ENCODE measurements around the gene BUD31. TPM values are rescaled to one million over a fixed set of nuclear protein-coding genes. Genes with fewer than 3 reads are reported as not detected.
"Not testable (repeated sequence)": the region's sequence is repeated elsewhere in the genome, so short reads cannot be mapped to it uniquely, and the experiment has no call there.

The BUD31 gene
- total and polyA plus RNA-seq, 11 donors = 26.1 to 87.8 (median 47.4) TPM

DNA sequence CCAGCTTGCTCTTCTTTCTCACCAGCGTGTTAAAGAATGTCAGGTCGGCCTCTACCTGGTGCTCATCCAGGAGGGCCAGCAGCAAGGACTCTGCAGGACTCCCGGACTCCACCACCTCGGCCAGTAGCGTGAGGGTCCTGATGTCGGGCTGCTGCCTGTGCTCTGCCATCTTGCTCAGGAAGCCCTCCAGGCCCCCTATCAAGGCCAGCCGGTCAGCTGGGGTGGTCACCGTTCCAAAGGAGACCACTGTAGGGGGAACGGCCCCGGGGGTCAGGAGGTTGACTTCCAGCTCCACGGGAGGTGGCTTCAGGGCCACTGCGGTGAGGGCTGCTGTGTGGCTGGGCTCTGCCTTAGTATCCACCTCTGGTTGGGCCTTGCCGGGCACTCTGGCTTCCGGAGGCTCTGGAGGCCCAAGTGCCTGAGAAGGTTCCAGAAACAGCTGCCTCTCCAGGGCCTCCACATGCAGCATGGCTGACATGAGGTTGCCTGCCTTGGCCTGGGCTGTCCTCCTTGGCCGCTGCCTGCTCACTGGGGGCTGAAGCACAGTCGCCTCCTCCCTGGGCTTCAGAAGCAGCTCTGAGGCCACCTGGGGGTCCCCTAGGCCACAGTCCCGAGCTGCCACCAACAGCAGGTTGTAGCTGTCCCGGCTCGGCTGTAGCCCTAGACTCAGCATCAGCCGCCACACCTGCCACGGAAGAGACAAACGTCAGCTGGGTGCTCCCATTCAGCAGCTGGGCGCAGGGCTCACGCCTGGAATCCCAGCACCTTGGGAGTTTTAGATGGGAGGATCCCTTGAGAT is 16.4 kb downstream of the BUD31 start:
- Histone ChIP-seq H3K36me3 (peaks cover 0 to 76% (median 68%) of the 10 kb centered on the region in 9 donors), H3K9me3 (no peaks in the 10 kb centered on the region), H3K27me3 (no peaks in the 10 kb centered on the region), H3K4me3 (no peak overlapping the region), H3K4me1 (no peaks in the 10 kb centered on the region), H3K27ac (no peak overlapping the region)
- DNase-seq = peak in 1 of 5 donors; percentile 50
- intact Hi-C loops (cut with DNase I) = no loop called here
- TF ChIP-seq, protein P1, sequence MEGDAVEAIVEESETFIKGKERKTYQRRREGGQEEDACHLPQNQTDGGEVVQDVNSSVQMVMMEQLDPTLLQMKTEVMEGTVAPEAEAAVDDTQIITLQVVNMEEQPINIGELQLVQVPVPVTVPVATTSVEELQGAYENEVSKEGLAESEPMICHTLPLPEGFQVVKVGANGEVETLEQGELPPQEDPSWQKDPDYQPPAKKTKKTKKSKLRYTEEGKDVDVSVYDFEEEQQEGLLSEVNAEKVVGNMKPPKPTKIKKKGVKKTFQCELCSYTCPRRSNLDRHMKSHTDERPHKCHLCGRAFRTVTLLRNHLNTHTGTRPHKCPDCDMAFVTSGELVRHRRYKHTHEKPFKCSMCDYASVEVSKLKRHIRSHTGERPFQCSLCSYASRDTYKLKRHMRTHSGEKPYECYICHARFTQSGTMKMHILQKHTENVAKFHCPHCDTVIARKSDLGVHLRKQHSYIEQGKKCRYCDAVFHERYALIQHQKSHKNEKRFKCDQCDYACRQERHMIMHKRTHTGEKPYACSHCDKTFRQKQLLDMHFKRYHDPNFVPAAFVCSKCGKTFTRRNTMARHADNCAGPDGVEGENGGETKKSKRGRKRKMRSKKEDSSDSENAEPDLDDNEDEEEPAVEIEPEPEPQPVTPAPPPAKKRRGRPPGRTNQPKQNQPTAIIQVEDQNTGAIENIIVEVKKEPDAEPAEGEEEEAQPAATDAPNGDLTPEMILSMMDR (IDR thresholded peaks at IDR 0.05) = no peak
- no peak for TF ChIP-seq POLR2A (IDR thresholded peaks at IDR 0.05)
- 92 to 96% (median 93%) methylated on average over 16 to 24 of the region's 24 CpGs for whole genome bisulfite sequencing, 4 donors
- peak in 1 of 4 donors; percentile 14 for ATAC-seq

DNA sequence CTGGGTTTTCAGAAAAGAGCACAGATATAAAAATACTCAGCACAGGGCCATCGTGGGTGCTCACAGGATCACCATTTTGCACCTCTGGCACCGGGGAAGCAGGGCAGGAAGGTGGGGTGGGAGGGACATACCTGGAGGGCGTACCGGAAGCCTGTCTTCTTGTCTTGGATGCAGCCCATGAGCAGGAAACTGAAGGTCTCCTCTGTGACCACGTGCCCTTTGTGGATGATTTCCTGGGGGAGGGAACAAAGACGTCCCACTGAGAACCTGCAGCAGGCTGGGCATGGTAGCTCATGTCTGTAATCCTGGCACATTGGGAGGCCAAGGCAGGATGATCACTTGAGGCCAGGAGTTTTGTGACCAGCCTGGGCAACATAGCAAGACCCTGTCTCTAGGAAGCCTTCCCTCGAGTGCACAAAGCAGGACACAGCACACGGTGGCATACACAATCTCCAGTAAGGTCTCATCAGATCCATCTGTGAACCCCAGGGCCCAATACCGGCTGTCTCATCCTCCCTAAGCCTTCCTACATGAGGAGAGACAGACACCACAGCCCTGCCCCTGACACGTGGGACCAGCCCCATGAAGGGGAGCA is 20.3 kb downstream of the BUD31 start:
- no peak overlapping the region for H3K27ac ChIP-seq
- H3K4me1 ChIP-seq = no peaks in the 10 kb centered on the region
- ATAC-seq (peak in 1 of 4 donors; percentile 33), DNase-seq (peak in 1 of 5 donors; percentile 12)
- no peak overlapping the region for H3K4me3 ChIP-seq
- H3K36me3 ChIP-seq = peaks cover 0 to 77% (median 69%) of the 10 kb centered on the region in 9 donors
- no peaks in the 10 kb centered on the region for H3K27me3 ChIP-seq
- intact Hi-C loops (cut with DNase I) = no loop called here
- H3K9me3 ChIP-seq = no peaks in the 10 kb centered on the region
- TF ChIP-seq, protein P1 (IDR thresholded peaks at IDR 0.05) = no peak
- TF ChIP-seq POLR2A (IDR thresholded peaks at IDR 0.05) = no peak
- 80 to 86% (median 84%) methylated on average over 6 to 10 of the region's 10 CpGs for WGBS, 4 donors

DNA sequence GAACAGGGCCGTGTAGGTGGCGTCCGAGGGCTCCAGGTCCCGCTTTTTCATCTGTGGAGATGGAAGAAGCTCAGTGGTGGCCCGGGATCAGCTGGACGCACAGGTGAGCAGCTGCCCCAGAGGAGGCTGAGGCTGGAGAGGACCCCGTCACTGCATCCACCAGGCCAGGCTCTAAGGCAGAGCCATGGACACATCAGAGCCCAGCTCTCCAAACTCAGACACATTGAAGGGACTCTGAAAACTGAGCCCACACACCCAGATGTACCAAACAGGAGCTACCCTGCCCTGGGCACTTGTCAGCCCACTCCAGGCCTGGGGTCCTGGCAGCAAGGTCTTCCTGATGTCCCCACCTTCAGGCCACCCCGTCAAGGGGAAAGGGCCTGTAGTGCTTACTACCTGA is 21.0 kb downstream of the BUD31 start:
- Histone ChIP-seq H3K9me3 (no peaks in the 10 kb centered on the region), H3K27ac (no peak overlapping the region), H3K4me3 (no peak overlapping the region), H3K4me1 (no peaks in the 10 kb centered on the region), H3K36me3 (peaks cover 0 to 77% (median 69%) of the 10 kb centered on the region in 9 donors), H3K27me3 (no peaks in the 10 kb centered on the region)
- DNase-seq = peak in 1 of 5 donors; percentile 48
- WGBS, 4 donors = 94 to 99% (median 96%) methylated on average over 5 to 8 of the region's 8 CpGs
- TF ChIP-seq, protein P1 (IDR thresholded peaks at IDR 0.05) = no peak
- TF ChIP-seq POLR2A (IDR thresholded peaks at IDR 0.05) = no peak
- intact Hi-C loops (cut with DNase I) = loop anchor here in 1 of 10 donors (10.0 kb wide), 1 partner anchor 125 kb away; the partner anchor contains the start of genes FAM200A and ZNF655
- peak in 1 of 4 donors; percentile 19 for ATAC-seq

DNA sequence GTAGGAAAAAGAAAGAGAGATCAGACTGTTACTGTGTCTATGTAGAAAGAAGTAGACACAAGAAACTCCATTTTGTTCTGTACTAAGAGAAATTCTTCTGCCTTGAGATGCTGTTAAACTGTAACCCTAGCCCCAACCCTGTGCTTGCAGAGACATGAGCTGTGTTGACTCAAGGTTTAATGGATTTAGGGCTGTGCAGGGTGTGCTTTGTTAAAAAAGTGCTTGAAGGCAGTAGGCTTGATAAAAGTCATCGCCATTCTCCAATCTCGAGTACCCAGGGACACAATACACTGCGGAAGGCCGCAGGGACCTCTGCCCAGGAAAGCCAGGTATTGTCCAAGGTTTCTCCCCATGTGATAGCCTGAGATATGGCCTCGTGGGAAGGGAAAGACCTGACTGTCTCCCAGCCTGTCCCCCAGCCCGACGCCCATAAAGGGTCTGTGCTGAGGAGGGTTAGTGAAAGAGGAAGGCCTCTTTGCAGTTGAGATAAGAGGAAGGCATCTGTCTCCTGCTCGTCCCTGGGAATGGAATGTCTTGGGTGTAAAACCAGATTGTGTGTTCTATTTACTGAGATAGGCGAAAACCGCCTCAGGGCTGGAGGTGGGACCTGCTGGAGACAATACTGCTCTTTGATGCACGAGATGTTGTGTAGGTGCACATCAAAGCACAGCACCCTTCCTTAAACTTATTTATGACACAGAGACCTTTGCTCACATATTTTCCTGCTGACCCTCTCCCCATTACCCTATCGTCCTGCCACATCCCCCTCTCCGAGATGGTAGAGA is 23.2 kb downstream of the BUD31 start:
- not testable (repeated sequence) for H3K27me3 ChIP-seq, ATAC-seq, H3K9me3 ChIP-seq, H3K4me3 ChIP-seq, H3K4me1 ChIP-seq, H3K27ac ChIP-seq
- intact Hi-C loops (cut with DNase I) = loop anchor here in 1 of 10 donors (10.0 kb wide), 1 partner anchor 123 kb away; the partner anchor contains the start of genes FAM200A and ZNF655
- H3K36me3 ChIP-seq = peaks cover 0 to 73% (median 62%) of the 10 kb centered on the region in 9 donors
- 75 to 83% (median 76%) methylated on average over 12 to 13 of the region's 13 CpGs for WGBS, 4 donors
- DNase-seq = peak in 1 of 5 donors; percentile 13
